HG03095 (cell line): ENCODE data around the gene PHACTR4.
"Not testable (repeated sequence)": the region's sequence is repeated elsewhere in the genome, so short reads cannot be mapped to it uniquely, and the experiment has no call there.

Source experiments
- ATAC-seq: cut with Tn5 transposase; IDR thresholded peaks from one replicate; pipeline ENCODE4 v1.9.1; 2021; ENCODE audit warnings: moderate library complexity; ENCODE audit not compliant: unreplicated experiment

The PHACTR4 gene

GRCh38 chr1:28428012-28428411, 58.5 kb downstream of the PHACTR4 start:
- no peak for ATAC-seq

DNA sequence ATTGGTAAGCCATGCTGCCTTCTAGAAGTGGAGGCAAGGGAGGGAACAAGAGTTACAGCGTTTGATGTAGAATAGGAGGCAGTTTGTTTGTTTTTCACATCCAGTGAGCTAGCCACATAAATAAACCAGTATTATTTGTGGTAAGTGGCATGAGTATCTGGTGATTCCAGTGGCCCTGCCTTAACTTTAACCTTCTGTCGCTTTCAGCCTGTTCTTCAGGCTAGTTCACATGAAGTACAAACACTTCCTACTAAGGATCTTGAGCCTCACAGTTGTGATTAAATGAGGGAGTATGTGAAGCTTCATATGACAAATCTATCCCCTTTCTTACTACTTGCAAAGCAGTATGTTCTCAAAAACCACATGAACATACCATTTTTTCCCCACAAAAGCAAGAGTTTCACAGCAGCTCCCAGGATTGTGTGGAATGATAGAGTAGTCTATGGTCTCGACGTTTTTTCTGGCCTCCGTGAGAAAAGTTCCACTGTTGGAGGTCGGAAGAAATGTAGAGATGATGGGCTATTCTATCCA, 59.5 kb downstream of the PHACTR4 start:
- no peak for ATAC-seq

GRCh38 chr1:28436211-28436769, 66.8 kb downstream of the PHACTR4 start:
- no peak for ATAC-seq

- ATAC-seq = no peak
Observed at GRCh38 chr1:28437264-28437923, 67.9 kb downstream of the PHACTR4 start.

- ATAC-seq = no peak
Observed at GRCh38 chr1:28437924-28438699, 68.6 kb downstream of the PHACTR4 start.

GRCh38 chr1:28439320-28439719, 69.8 kb downstream of the PHACTR4 start:
- ATAC-seq = no peak

DNA sequence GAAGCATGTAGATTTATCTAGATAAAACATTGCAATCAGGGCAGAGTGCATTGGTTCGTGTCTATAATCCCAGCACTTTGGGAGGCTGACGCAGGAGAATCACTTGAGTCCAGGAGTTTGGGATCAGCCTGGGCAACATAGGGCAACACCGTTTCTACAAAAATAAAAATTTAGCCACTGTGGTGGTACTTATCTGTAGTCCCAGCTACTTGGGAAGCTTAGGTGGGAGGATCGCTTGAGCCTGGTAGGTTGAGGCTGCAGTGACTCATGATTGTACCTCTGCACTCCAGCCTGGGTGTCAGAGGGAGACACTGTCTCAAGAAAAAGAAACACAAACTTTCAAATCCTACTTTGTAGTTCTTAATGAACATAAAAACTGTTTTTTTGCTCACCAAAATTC, 72.1 kb downstream of the PHACTR4 start:
- no peak for ATAC-seq

DNA sequence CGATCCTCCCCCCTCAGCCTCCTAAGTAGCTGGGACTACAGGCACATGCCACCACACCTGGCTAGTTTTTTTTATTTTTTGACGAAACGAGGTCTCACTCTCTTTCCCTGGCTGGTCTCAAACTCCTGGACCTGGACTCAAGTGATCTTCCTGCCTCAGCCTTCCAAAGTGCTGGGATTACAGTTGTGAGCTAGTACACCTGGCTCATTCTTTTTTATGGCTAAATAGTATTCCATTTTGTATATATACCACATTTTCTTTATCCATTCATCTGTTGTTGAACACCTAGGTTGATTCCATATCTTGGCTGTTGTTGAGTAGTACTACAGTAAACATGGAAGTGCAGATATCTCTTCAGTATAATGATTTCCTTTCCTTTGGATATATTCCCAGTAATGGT, 74.0 kb downstream of the PHACTR4 start:
- ATAC-seq = no peak

DNA sequence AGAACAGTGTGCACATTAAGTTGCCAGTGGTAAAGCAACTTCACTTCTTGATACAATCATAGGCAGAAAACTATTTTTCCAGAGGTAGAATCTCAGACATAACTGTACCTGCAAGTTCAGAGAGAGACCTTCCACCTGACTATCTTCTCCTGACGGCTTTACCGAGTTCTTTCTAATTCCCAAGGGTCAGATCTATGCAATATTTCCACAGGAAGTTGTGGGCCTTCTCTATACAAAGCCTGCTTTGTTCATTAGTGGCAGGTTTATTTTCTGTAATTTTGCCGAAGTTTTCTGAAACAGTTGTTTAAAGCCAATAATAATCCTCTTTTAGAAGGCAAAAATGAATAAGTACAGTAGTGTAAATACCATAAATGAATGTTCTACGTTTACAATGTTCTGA, 78.1 kb downstream of the PHACTR4 start:
- ATAC-seq = no peak

DNA sequence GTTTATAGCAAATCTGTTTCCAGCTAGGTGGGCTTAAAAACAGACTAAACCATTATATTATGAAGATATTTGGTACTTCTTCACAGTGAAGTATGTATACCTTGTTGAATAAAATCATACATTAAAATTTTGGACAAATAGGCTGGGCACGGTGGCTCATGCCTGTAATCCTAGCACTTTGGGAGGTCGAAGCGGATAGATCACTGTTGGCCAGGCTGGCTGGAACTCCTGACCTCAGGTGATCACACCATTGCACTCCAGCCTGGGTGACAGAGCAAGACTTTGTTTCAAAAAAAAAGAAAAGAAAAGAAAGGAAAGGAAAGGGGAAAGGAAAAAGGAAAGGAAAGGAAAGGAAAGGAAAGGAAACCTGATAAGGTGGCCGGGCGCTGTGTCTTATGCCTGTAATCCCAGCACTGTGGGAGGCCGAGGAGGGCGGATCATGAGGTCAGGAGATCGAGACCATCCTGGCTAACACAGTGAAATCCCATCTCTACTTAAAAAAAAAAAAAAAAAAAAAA, 78.6 kb downstream of the PHACTR4 start:
- ATAC-seq = not testable (repeated sequence)

DNA sequence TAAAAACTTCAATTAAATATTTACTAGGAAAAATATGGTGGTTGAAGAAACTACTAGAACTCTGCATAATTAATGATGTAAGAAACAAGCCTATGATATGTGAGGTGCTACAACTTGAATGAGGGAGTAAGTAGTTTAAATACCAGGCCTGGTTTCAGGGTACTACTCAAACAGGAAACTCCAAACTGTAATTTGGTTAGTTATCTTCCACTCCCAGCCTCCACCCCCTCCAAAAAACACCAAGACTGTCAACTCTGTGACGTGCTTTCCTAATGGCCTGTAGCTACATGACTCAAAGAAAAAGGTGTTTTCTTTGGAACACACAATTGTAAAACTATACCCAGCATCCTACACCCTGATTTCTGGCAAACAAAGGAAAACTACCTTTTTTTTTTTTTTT, 80.4 kb downstream of the PHACTR4 start:
- no peak for ATAC-seq

DNA sequence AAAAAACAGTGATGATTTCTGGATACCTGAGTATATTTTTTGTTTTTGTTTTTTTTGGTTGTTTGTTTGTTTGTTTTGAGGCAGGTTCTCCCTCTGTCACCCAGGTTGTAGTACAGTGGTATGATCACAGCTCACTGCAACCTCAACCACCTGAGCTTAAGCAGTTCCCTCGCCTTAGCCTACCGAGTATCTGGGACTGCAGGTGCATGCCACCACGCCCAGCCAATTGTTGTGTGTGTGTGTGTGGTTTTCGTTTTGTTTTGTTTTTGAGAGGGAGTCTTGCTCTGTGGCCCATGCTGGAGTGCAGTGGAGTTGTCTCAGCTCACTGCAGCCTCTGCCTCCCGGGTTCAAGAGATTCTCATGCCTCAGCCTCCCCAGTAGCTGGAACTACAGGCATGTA, 81.0 kb downstream of the PHACTR4 start:
- no peak for ATAC-seq

DNA sequence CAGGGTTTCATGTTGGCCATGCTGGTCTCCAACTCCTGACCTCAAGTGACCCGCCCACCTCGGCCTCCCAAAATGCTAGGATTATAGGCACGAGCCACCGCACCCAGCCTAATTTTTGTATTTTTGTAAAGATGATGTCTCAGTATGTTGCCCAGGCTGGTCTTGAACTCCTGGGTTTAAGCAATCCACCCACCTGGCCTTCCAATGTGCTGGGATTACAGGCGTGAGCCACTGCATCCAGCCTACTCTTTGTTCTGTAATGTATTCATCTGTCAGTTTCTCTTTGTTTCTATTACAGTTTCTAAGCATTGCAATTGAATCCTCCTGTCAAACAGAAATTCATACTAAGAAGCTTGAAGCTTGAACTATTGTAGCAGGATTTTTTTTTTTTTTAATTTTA, 81.5 kb downstream of the PHACTR4 start:
- no peak for ATAC-seq

- ATAC-seq = no peak
Observed at GRCh38 chr1:28456078-28456477, 86.5 kb downstream of the PHACTR4 start.

DNA sequence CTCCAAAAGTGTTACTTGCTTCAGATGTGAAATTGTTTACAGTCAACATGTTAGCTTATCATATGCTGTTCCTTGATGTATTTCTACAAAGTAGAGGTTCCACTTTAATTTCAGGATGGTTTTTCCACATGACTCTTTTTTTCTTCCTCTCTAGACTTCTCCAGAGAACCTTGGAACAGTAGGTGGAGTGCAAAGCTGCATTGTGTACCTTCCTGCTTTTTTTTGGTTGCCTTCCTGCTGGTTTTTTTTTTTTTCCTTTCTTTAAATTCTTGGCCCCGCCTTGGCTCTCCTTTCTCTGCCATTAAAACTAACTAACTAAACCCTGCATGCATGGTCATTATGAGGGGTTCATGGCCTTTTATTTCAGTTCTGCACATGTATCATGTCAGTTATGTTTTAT, 88.1 kb downstream of the PHACTR4 start:
- ATAC-seq = no peak

DNA sequence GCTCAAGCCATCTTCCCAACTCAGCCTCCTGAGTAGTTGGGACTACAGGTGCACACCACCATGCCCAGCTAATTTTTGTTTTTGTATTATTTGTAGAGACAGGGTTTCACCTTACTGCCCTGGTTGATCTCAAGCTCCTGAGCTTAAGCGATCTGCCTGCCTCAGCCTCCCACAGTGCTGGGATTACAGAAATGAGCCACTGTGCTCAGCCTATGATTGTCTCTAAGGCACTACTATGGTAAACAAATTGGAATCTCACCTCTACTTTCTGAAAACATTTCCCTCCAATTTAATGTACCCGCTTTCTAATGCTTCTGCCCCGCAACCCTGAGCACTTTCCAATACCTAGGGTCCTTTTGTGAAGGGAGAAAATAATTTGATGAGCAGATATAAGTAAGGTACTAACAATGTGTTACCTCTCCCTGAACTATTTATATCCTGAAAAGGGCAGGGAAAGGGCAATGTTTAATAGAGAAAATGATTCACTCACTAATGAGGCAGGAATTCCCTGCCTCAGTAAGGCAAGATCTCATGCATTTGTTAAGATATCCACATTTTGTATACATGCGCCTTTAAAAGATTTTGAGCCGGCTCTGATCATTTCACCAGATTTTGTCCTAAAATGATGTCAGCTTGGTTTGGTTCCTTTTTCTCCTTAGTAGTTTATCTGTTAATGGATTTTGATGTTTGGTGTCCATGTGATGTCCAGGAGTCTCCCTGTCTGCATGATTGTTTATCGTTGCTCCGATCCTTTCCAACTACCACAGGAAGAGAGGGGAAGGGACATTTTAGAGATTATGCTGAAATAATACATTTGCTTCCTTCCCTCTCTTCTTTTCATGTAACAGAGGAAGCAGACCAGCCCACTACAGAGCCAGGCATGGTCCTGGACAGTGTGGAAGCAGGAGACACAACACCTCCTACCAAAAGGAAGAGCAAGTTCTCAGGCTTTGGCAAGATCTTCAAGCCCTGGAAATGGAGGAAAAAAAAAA, 89.0 kb downstream of the PHACTR4 start:
- no peak for ATAC-seq

DNA sequence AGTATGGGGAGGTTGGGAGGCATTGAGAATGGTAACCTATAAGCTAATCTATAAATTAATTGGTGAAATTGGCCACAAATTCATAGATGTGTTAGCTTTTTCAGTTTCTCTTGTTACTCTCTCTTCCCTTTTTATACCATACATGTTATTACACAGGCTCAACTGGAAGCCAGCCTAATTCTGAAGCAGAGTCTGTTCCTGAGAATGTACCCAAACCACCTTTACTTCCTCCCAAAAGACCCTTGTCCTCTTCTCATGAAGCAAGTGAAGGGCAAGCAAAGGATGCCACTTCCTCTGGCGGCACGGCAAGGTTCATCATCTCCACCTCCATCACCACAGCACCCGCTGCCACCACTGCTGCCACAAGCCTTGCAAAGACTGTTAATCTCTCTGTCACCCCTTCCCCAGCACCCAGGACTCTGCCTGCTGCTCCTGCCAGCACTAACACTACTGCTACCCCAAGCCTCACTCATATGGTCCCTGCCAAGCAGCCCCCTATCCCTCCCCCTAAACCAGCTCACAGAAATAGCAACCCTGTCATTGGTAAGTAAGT, 96.8 kb downstream of the PHACTR4 start:
- ATAC-seq = no peak

GRCh38 chr1:28470146-28470545, 100.6 kb downstream of the PHACTR4 start:
- ATAC-seq = no peak

- not testable (repeated sequence) for ATAC-seq
Observed at GRCh38 chr1:28479497-28479896, 110.0 kb downstream of the PHACTR4 start.

DNA sequence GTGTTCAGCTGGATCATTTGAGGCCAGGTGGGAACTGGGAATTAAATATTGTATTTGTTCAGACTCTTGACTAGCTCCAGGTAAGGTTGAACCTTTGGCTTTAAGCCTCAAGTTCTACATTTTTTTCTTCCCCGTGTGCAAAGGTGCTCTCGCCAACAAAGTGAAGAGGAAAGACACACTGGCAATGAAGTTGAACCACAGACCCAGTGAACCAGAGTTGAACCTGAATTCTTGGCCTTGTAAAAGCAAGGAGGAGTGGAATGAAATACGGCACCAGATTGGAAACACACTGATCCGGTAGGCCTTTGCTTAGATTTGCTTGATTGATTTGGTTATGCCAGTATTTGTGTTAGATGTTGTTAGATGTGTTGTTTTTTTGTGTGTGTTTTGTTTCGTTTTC, 110.8 kb downstream of the PHACTR4 start:
- no peak for ATAC-seq
